Heart right ventricle (tissue), 16 donors: ENCODE results near the gene RBBP8NL. TPM values are rescaled to one million over a fixed set of nuclear protein-coding genes. Genes with fewer than 3 reads are reported as not detected.

Source experiments
- ATAC-seq, 8 donors: fragments of 200-7000 bp; cut with Tn5 transposase; one replicate each; pipeline ENCODE4 v1.9.1; 2020; ENCODE audit warnings: mild to moderate bottlenecking in 8 of 8, moderate library complexity in 8 of 8, moderate number of reproducible peaks in 1 of 8
- DNase-seq, 2 donors: peaks; one replicate each; pipeline ENCODE4 v3.0.0-alpha.2; 2020
- H3K27ac ChIP-seq, 10 donors: fragments of 200-600 bp; sonication (generic) in 2 of 10; one replicate each; pipeline versions ENCODE4 v1.5.0 to v1.8.0; 2020 to 2022; ENCODE audit warnings: mild to moderate bottlenecking in 3 of 10
- H3K27me3 ChIP-seq, 7 donors: fragments of 200-600 bp; one replicate each; pipeline ENCODE4 v1.8.0; 2021 to 2022; ENCODE audit warnings: mild to moderate bottlenecking in 2 of 7
- H3K36me3 ChIP-seq, 9 donors: fragments of 200-600 bp; sonication (generic) in 1 of 9; one replicate each; pipeline versions ENCODE4 v1.5.0 to v1.8.0; 2020 to 2022; ENCODE audit warnings: mild to moderate bottlenecking in 2 of 9
- H3K4me1 ChIP-seq, 9 donors: fragments of 200-600 bp; sonication (generic) in 1 of 9; one replicate each; pipeline versions ENCODE4 v1.5.0 to v1.8.0; 2020 to 2022; ENCODE audit warnings: mild to moderate bottlenecking in 4 of 9
- H3K4me3 ChIP-seq, 10 donors: fragments of 200-600 bp; sonication (generic) in 2 of 10; one replicate each; pipeline versions ENCODE4 v1.5.0 to v1.8.0; 2020 to 2022; ENCODE audit warnings: mild to moderate bottlenecking in 7 of 10, moderate library complexity in 2 of 10
- H3K9me3 ChIP-seq, 11 donors: fragments of 200-600 bp in 10 of 11; sonication (generic) in 2 of 11; one replicate each; pipeline versions ENCODE4 v1.5.0 to v1.8.0; 2013 to 2022; ENCODE audit warnings: mild to moderate bottlenecking in 2 of 11, control low read depth in 1 of 11, moderate library complexity in 1 of 11
- WGBS, 2 donors: extraction: QIAGEN DNeasy Blood & Tissue Kit; methylation state at CpG; one replicate each; pipeline ENCODE4 v1.1.7; 2013; ENCODE audit warnings: inconsistent platforms in 1 of 2; 5-methylcytosine and 5-hydroxymethylcytosine counted together
- intact Hi-C, 10 donors: fragments of 100-400 bp; cut with DNase I; formaldehyde crosslinking; loops; one replicate each; pipeline versions ENCODE4 v1.11.1 to v1.14.2; 2022
- polyA plus RNA-seq, 2 donors: library from polyadenylated mRNA; stranded (reverse); fragments of 200-250 nt; gene quantifications; one replicate each; pipeline ENCODE4 v1.2.3, GENCODE V29; 2013
- total RNA-seq, 10 donors: library from RNA; stranded (reverse); fragmentation: NEBNext Ultra II Directional in 3 of 10; extraction: Animal tissue kit (Norgen Biotek cat#: 25700) in 3 of 10; gene quantifications; one replicate each; pipeline versions ENCODE4 v1.2.1 to v1.2.4, GENCODE V29; 2021 to 2023
- TF ChIP-seq, protein P1 (sequence below), 9 donors: fragments of 200-600 bp; sonication (generic) in 2 of 9; IDR thresholded peaks; one replicate each; pipeline versions ENCODE4 v1.5.0 to v1.8.0; 2021 to 2022; ENCODE audit warnings: antibody characterized with exemption in 9 of 9, mild to moderate bottlenecking in 5 of 9, moderate library complexity in 1 of 9
- donor health status: Arrhythmogenic right ventricular cardiomyopathy.
- donor health status: ischemic (EF 13 %, LVEDD 7.1; RV severe dilation, severe dysfunction).
- donor health status: healthy with polysubstance abuse.
- donor health status: DM: no; HTN: yes; CAD: no.
- donor health status: DM: no; HTN: no; CAD: no.
- donor health status: ischemic (EF 25% LVEDD 6.9; RV normal size, moderate dysfunction).
- donor health status: ischemic (EF 25% LVEDD 5.7; RV mildly dilated, moderate dysfunction).
- donor health status: healthy.
- donor health status: DM: yes; HTN: yes; CAD: no.
- donor health status: Ischemic cardiomyopathy.
- donor health status: ischemic (EF 35%, LVEDD 5.7; RV mildly dilated, moderate dysfunction).
- donor health status: nonischemic (EF 11% LVEDD 7.7; RV severe dilation, severe dysfunction).
- donor health status: DM: yes; HTN: yes; CAD: no.
- donor health status: PGD.
- donor health status: ischemic (EF 29% LVEDD 5.4; RV normal size, mild dysfunction).
- donor health status: nonischemic (EF 23%, LVEDD 6.1; RV moderate dilation, normal function).

The RBBP8NL gene
- total and polyA plus RNA-seq, 12 donors = not detected

DNA sequence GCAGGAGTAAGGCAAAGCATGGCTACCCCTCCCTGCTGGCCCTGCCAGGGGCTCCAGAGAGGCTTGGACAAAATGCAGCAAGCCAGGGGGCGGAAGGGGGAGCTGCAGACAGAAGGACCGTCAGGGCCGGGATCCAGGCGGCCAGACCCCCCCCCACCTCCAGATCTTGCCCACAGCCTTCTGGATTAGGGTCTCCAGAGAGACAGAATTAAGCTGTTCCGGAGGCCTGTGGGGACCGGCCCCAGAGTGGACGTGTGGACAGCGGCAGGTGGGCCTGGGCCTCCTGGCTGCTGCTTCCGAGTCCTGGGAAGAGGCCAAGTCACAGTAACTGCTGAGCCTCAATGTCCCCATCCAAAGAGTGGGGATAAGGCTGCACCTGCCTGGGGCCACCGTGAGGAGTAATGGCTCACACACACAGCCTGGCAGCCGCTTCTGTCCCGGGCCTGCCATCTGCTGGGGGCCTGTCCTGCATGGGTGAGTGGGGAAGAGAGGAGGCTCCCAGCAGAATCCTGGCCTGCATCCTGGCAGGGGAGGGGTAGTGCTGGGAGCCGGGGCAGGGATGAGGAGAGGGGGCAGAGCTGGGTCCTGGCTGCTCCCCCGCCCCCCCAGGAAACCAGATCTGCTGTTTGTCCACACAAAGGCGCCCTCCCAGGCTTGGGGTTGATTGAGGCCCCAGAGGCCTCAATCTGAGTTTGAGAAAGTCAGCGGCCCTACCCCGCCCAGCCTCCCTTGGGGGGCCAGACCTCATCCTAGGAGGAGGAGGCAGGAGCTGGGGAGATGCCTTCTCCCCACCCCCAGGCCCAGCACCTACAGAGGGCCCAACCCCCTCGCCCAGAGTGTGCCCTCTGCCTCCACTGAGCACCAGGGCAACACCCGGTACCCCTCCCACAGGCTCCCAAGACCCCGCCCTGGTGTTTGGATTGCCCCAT is 64.1 kb downstream of the RBBP8NL start:
- Histone ChIP-seq H3K27ac (peak overlapping the region; percentile 41 to 99 (median 94)), H3K4me3 (peak overlapping the region in 3 of 10 donors; percentile 11 to 95 (median 93)), H3K4me1 (peaks cover 63 to 91% (median 88%) of the 10 kb centered on the region in 9 donors), H3K9me3 (no peaks in the 10 kb centered on the region), H3K27me3 (peaks cover 0 to 35% (median 0%) of the 10 kb centered on the region in 7 donors), H3K36me3 (peaks cover 0 to 9% (median 0%) of the 10 kb centered on the region in 9 donors)
- intact Hi-C loops = no loop called here
- TF ChIP-seq, protein P1, sequence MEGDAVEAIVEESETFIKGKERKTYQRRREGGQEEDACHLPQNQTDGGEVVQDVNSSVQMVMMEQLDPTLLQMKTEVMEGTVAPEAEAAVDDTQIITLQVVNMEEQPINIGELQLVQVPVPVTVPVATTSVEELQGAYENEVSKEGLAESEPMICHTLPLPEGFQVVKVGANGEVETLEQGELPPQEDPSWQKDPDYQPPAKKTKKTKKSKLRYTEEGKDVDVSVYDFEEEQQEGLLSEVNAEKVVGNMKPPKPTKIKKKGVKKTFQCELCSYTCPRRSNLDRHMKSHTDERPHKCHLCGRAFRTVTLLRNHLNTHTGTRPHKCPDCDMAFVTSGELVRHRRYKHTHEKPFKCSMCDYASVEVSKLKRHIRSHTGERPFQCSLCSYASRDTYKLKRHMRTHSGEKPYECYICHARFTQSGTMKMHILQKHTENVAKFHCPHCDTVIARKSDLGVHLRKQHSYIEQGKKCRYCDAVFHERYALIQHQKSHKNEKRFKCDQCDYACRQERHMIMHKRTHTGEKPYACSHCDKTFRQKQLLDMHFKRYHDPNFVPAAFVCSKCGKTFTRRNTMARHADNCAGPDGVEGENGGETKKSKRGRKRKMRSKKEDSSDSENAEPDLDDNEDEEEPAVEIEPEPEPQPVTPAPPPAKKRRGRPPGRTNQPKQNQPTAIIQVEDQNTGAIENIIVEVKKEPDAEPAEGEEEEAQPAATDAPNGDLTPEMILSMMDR (IDR thresholded peaks at IDR 0.05) = peak in 5 of 9 donors; percentile 7 to 32 (median 22)
- DNase-seq (peak; percentile 19 to 31), ATAC-seq (no peak)
- WGBS, 2 donors = 54 to 58% methylated on average over 20 of the region's 20 CpGs

DNA sequence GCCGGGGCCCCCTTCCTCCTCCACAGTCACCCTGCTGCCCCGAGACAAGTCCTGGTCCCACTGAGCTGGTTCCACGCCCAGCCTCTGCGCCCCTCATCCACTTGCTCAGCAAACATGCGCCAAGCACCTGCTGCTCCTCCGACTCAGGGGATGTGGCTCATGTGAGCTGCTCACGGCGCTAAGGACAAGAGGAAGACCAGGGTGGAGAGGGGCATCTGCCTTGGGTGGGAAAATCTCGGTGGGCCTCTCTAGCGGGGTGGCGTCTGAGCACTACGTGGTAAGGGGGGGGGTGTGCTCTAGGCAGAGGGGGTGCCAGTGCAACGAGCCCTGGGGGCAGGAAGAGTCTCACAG is 64.8 kb downstream of the RBBP8NL start:
- no peak for DNase-seq
- Histone ChIP-seq H3K27ac (peak overlapping the region in 8 of 10 donors; percentile 41 to 99 (median 95)), H3K36me3 (peaks cover 0 to 9% (median 0%) of the 10 kb centered on the region in 9 donors), H3K27me3 (peaks cover 0 to 28% (median 0%) of the 10 kb centered on the region in 7 donors), H3K9me3 (no peaks in the 10 kb centered on the region), H3K4me1 (peaks cover 64 to 91% (median 88%) of the 10 kb centered on the region in 9 donors), H3K4me3 (no peak overlapping the region)
- no peak for ATAC-seq
- WGBS, 2 donors = 69 to 74% methylated on average over 13 of the region's 13 CpGs
- TF ChIP-seq, protein P1 (IDR thresholded peaks at IDR 0.05) = no peak
- intact Hi-C loops = no loop called here

- DNase-seq (peak; percentile 23 to 52), ATAC-seq (no peak)
- peaks cover 0 to 25% (median 0%) of the 10 kb centered on the region in 7 donors for H3K27me3 ChIP-seq
- H3K9me3 ChIP-seq = no peaks in the 10 kb centered on the region
- TF ChIP-seq, protein P1 (IDR thresholded peaks at IDR 0.05) = no peak
- intact Hi-C loops = no loop called here
- peaks cover 68 to 93% (median 91%) of the 10 kb centered on the region in 9 donors for H3K4me1 ChIP-seq
- H3K36me3 ChIP-seq = peaks cover 0 to 9% (median 0%) of the 10 kb centered on the region in 9 donors
- WGBS, 2 donors = 59 to 73% methylated on average over 34 of the region's 34 CpGs
- peak overlapping the region; percentile 41 to 99 (median 94) for H3K27ac ChIP-seq
- H3K4me3 ChIP-seq = no peak overlapping the region
Observed at GRCh38 chr20:62361799-62362589, 65.3 kb downstream of the RBBP8NL start.
